H1 (cell line): ENCODE data around the gene SPPL3. TPM values are rescaled to one million over a fixed set of nuclear protein-coding genes. Genes with fewer than 3 reads are reported as not detected.

Experiments used
- CTCF ChIA-PET: fragments of 300-600 bp; sonication (Branson Sonifier 250); formaldehyde crosslinking; loops from one replicate; lab custom pipeline; 2021; ENCODE audit not compliant: partially characterized antibody; lab: Charles Lee
- POLR2A ChIA-PET: fragments of 300-600 bp; sonication (Branson Sonifier 250); formaldehyde crosslinking; loops from one replicate; lab custom pipeline; 2021; ENCODE audit warnings: inconsistent platforms; ENCODE audit not compliant: partially characterized antibody; lab: Charles Lee
- DNase-seq, 2 experiments: peaks; one replicate each; pipeline versions ENCODE4 v3.0.0 to v3.0.0-alpha.2; 2010 to 2022; ENCODE audit warnings: low spot score in 2 of 2, low read depth in 1 of 2, mixed read lengths in 1 of 2
- FAIRE-seq: peaks from 2 replicates; lab custom pipeline; 2011; peaks lifted over from hg19 to GRCh38; lab: Jason Lieb, UNC
- H2AFZ ChIP-seq: 2 replicates; pipeline ENCODE4 v1.8.1; 2012; ENCODE audit warnings: low read length, inconsistent platforms
- H2AK5ac ChIP-seq: 2 replicates; pipeline ENCODE4 v1.6.1; 2013; ENCODE audit warnings: low read depth, low read length
- H2BK120ac ChIP-seq: replicated peaks from 2 replicates; pipeline ENCODE3; 2013; ENCODE audit warnings: low read depth, low read length, inconsistent platforms
- H2BK12ac ChIP-seq: 2 replicates; pipeline ENCODE4 v1.6.1; 2013; ENCODE audit warnings: low read depth, low read length
- H2BK15ac ChIP-seq: 2 replicates; pipeline ENCODE4 v1.6.1; 2013; ENCODE audit warnings: low read length
- H2BK20ac ChIP-seq: 2 replicates; pipeline ENCODE4 v1.6.1; 2013; ENCODE audit warnings: low read length
- H2BK5ac ChIP-seq: 2 replicates; pipeline ENCODE4 v1.6.1; 2013; ENCODE audit warnings: low read depth, low read length
- H3K14ac ChIP-seq: 2 replicates; pipeline ENCODE4 v1.6.1; 2013; ENCODE audit warnings: inconsistent platforms; ENCODE audit not compliant: insufficient read length
- H3K18ac ChIP-seq: 2 replicates; pipeline ENCODE4 v1.6.1; 2013; ENCODE audit warnings: low read length; ENCODE audit errors: extremely low read depth
- H3K23ac ChIP-seq: 2 replicates; pipeline ENCODE4 v1.6.1; 2013; ENCODE audit warnings: inconsistent platforms; ENCODE audit not compliant: insufficient read length
- H3K23me2 ChIP-seq: 2 replicates; pipeline ENCODE4 v1.6.1; 2013; ENCODE audit warnings: low read depth, low read length
- H3K27ac ChIP-seq: 2 replicates; pipeline ENCODE4 v1.6.1; 2011; ENCODE audit warnings: low read depth, low read length, inconsistent platforms
- H3K27me3 ChIP-seq, 4 experiments: replicated peaks in 1 of 4; 1 replicate in 1 of 4; 2 replicates in 3 of 4; pipeline versions ENCODE4 v1.6.1 to v1.8.1; 2011 to 2013; ENCODE audit warnings: low read length in 3 of 4, mild to moderate bottlenecking in 3 of 4, inconsistent platforms in 2 of 4, mixed read lengths in 2 of 4, moderate library complexity in 1 of 4; ENCODE audit not compliant: control insufficient read depth in 3 of 4, insufficient read depth in 3 of 4; ENCODE audit errors: extremely low read depth in 1 of 4
- H3K36me3 ChIP-seq, 4 experiments: 2 replicates each; pipeline versions ENCODE4 v1.6.1 to v1.8.1; 2011 to 2013; ENCODE audit warnings: mild to moderate bottlenecking in 4 of 4, low read length in 3 of 4, moderate library complexity in 2 of 4, control low read depth in 1 of 4, inconsistent platforms in 1 of 4; ENCODE audit not compliant: insufficient read depth in 4 of 4, control insufficient read depth in 2 of 4
- H3K4ac ChIP-seq: replicated peaks from 2 replicates; pipeline ENCODE3; 2013; ENCODE audit warnings: low read length, low read depth, mixed read lengths, inconsistent platforms; ENCODE audit not compliant: insufficient read length
- H3K4me1 ChIP-seq, 4 experiments: replicated peaks in 1 of 4; 1 replicate in 1 of 4; 2 replicates in 3 of 4; pipeline versions ENCODE4 v1.6.1 to v1.8.1; 2011 to 2013; ENCODE audit warnings: low read length in 3 of 4, inconsistent platforms in 2 of 4, mixed read lengths in 1 of 4; ENCODE audit not compliant: insufficient read depth in 4 of 4, control insufficient read depth in 3 of 4
- H3K4me2 ChIP-seq, 2 experiments: 2 replicates each; pipeline versions ENCODE4 v1.6.1 to v1.8.1; 2011 to 2013; ENCODE audit warnings: low read depth in 2 of 2, low read length in 2 of 2, control low read depth in 1 of 2, inconsistent platforms in 1 of 2, mild to moderate bottlenecking in 1 of 2; ENCODE audit not compliant: insufficient read depth in 1 of 2
- H3K4me3 ChIP-seq, 4 experiments: fragments of 200-600, 300-600 bp in 1 of 4; sonication (generic), shearing (Covaris generic), sonication (Bioruptor Twin) in 1 of 4; 2 replicates each; pipeline versions ENCODE4 v1.5.1 to v1.8.1; 2011 to 2016; ENCODE audit warnings: low read length in 4 of 4, low read depth in 3 of 4, control low read depth in 2 of 4, inconsistent platforms in 2 of 4, mild to moderate bottlenecking in 2 of 4, mixed read lengths in 1 of 4, moderate library complexity in 1 of 4; ENCODE audit not compliant: insufficient read depth in 2 of 4; ENCODE audit errors: extremely low read depth in 1 of 4
- H3K56ac ChIP-seq: replicated peaks from 2 replicates; pipeline ENCODE3; 2013; ENCODE audit warnings: low read depth, mild to moderate bottlenecking, mixed read lengths, low read length, inconsistent platforms; ENCODE audit not compliant: insufficient read length
- H3K79me1 ChIP-seq: 2 replicates; pipeline ENCODE4 v1.6.1; 2013; ENCODE audit warnings: low read depth, low read length, control low read depth
- H3K79me2 ChIP-seq, 2 experiments: 2 replicates each; pipeline versions ENCODE4 v1.6.1 to v1.8.1; 2012 to 2013; ENCODE audit warnings: low read length in 2 of 2, mild to moderate bottlenecking in 2 of 2, inconsistent platforms in 1 of 2; ENCODE audit not compliant: insufficient read depth in 2 of 2, control insufficient read depth in 1 of 2
- H3K9ac ChIP-seq, 4 experiments: replicated peaks in 1 of 4; 1 replicate in 1 of 4; 2 replicates in 3 of 4; pipeline versions ENCODE4 v1.6.1 to v1.8.1; 2011 to 2013; ENCODE audit warnings: low read depth in 3 of 4, low read length in 3 of 4, control low read depth in 2 of 4, mild to moderate bottlenecking in 2 of 4, moderate library complexity in 2 of 4, inconsistent platforms in 1 of 4; ENCODE audit errors: extremely low read depth in 1 of 4
- H3K9me3 ChIP-seq, 2 experiments: 2 replicates each; pipeline versions ENCODE4 v1.6.1 to v1.8.1; 2012 to 2013; ENCODE audit warnings: mild to moderate bottlenecking in 2 of 2, moderate library complexity in 2 of 2, control low read depth in 1 of 2, inconsistent platforms in 1 of 2, low read depth in 1 of 2, low read length in 1 of 2, mixed read lengths in 1 of 2; ENCODE audit not compliant: insufficient read depth in 2 of 2
- H4K20me1 ChIP-seq, 2 experiments: replicated peaks in 1 of 2; 2 replicates each; pipeline versions ENCODE3 to v1.8.1; 2011 to 2013; ENCODE audit warnings: inconsistent platforms in 2 of 2, low read length in 2 of 2, mild to moderate bottlenecking in 1 of 2; ENCODE audit not compliant: insufficient read depth in 2 of 2, control insufficient read depth in 1 of 2
- H4K5ac ChIP-seq: 2 replicates; pipeline ENCODE4 v1.6.1; 2013; ENCODE audit warnings: low read length, low read depth, mixed read lengths, inconsistent platforms; ENCODE audit not compliant: insufficient read length
- H4K8ac ChIP-seq: 2 replicates; pipeline ENCODE4 v1.8.0; 2013; ENCODE audit warnings: mild to moderate bottlenecking, moderate library complexity, low read length, inconsistent platforms; ENCODE audit not compliant: insufficient read depth; ENCODE audit errors: extremely low read depth
- H4K91ac ChIP-seq: replicated peaks from 2 replicates; pipeline ENCODE3; 2013; ENCODE audit warnings: low read length, mixed read lengths, inconsistent platforms; ENCODE audit not compliant: insufficient read length
- ASH2L ChIP-seq: fragments of 200-600, 300-600 bp; sonication (generic); IDR thresholded peaks from one replicate; pipeline ENCODE4 v1.7.1; 2017; ENCODE audit warnings: low read length
- CHD1 ChIP-seq: IDR thresholded peaks from 2 replicates; pipeline ENCODE4 v1.6.1; 2012; ENCODE audit warnings: low read depth, low read length, improper control_type of control experiment
- CREB1 ChIP-seq: IDR thresholded peaks from 2 replicates; pipeline ENCODE4 v1.6.1; 2012; ENCODE audit warnings: inconsistent platforms
- CTBP2 ChIP-seq: IDR thresholded peaks from 2 replicates; pipeline ENCODE4 v1.7.0; 2011; ENCODE audit warnings: borderline replicate concordance, mild to moderate bottlenecking, moderate library complexity, mixed read lengths, low read length; ENCODE audit not compliant: insufficient read depth, insufficient read length
- E2F6 ChIP-seq: IDR thresholded peaks from 2 replicates; pipeline ENCODE4 v1.6.1; 2012; ENCODE audit warnings: inconsistent platforms
- EGR1 ChIP-seq: IDR thresholded peaks from 2 replicates; pipeline ENCODE4 v1.6.1; 2011; ENCODE audit warnings: low read depth, low read length, borderline replicate concordance
- FOSL1 ChIP-seq: IDR thresholded peaks from 2 replicates; pipeline ENCODE4 v1.6.1; 2011; ENCODE audit warnings: mild to moderate bottlenecking, low read depth, low read length, moderate library complexity; ENCODE audit not compliant: insufficient read depth
- JUN ChIP-seq: IDR thresholded peaks from 2 replicates; pipeline ENCODE4 v1.6.1; 2011; ENCODE audit warnings: low read depth, mild to moderate bottlenecking, improper control_type of control experiment, low read length
- RAD21 ChIP-seq, 2 experiments: IDR thresholded peaks in 1 of 2; conservative IDR thresholded peaks in 1 of 2; 2 replicates each; pipeline ENCODE4 v1.6.1; 2011; ENCODE audit warnings: low read depth in 2 of 2, low read length in 2 of 2, improper control_type of control experiment in 1 of 2, inconsistent platforms in 1 of 2, mild to moderate bottlenecking in 1 of 2, moderate library complexity in 1 of 2
- RBBP5 ChIP-seq: IDR thresholded peaks from 2 replicates; pipeline ENCODE4 v1.7.1; 2012; ENCODE audit warnings: low read depth, mild to moderate bottlenecking, inconsistent platforms, low read length, moderate library complexity, borderline replicate concordance
- SP2 ChIP-seq: IDR thresholded peaks from 2 replicates; pipeline ENCODE4 v1.6.1; 2012; ENCODE audit warnings: mild to moderate bottlenecking, low read length, inconsistent platforms
- SRF ChIP-seq: IDR thresholded peaks from 2 replicates; pipeline ENCODE4 v1.6.1; 2011; ENCODE audit warnings: mild to moderate bottlenecking, low read depth, low read length, moderate library complexity
- USF2 ChIP-seq: IDR thresholded peaks from 2 replicates; pipeline ENCODE4 v1.6.1; 2011; ENCODE audit warnings: low read length, improper control_type of control experiment
- polyA plus RNA-seq, 7 experiments: library from polyadenylated mRNA; depleted of rRNA in 3 of 7; stranded (reverse) in 5 of 7; unstranded in 2 of 7; fragments of >200 nt in 5 of 7; fragments of 200-250 nt in 2 of 7; gene quantifications; 1 replicate in 5 of 7; 2 replicates in 1 of 7; 4 replicates in 1 of 7; pipeline versions ENCODE4 v1.2.1 to v1.2.3, GENCODE V29; 2011 to 2013; ENCODE audit warnings: missing spikeins in 2 of 7, mixed read lengths in 2 of 7
- total RNA-seq: library from RNA; stranded (reverse); fragmentation: NEBNext Ultra II Directional; extraction: Animal tissue kit (Norgen Biotek cat#: 25700); gene quantifications from 2 replicates; pipeline ENCODE4 v1.2.1, GENCODE V29; 2021

Gene SPPL3
- total and polyA plus RNA-seq, 2 of the 8 experiments (the other 6 are each of a cell fraction or from before 2014, with no cell fraction given), result 27.3 to 48.4 TPM

GRCh38 chr12:120846721-120847120 lies 57.4 kb downstream of the SPPL3 start:
- no peak overlapping the region for H3K4me2 ChIP-seq
- H3K23ac ChIP-seq, result no peak overlapping the region
- no peaks in the 10 kb centered on the region for H3K23me2 ChIP-seq
- H4K91ac ChIP-seq, result no peak overlapping the region
- no peak overlapping the region for H3K18ac ChIP-seq
- H2BK12ac ChIP-seq, result no peak overlapping the region
- H4K5ac ChIP-seq, result no peak overlapping the region
- no peak overlapping the region for H3K4me3 ChIP-seq
- FAIRE-seq (no peak), DNase-seq (no peak)
- H2BK120ac ChIP-seq, result no peak overlapping the region
- peaks cover 6% of the 10 kb centered on the region; the same call in 1 of the 2 replicates for H3K79me1 ChIP-seq
- H3K27me3 ChIP-seq, result no peaks in the 10 kb centered on the region
- H3K27ac ChIP-seq, result no peak overlapping the region
- H2BK5ac ChIP-seq, result no peak overlapping the region
- H3K56ac ChIP-seq, result no peak overlapping the region
- no peak overlapping the region for H2AK5ac ChIP-seq
- H2BK20ac ChIP-seq, result no peak overlapping the region
- H3K36me3 ChIP-seq, result no peaks in the 10 kb centered on the region
- peaks cover 0 to 24% of the 10 kb centered on the region in 2 experiments; a peak in 3 of 4 replicates for H3K79me2 ChIP-seq
- CTCF ChIA-PET, result interaction anchor here (0.6 to 2.7 kb wide), 5 partner anchors 10 to 1078 kb away, joined by 3 to 8 read pairs (median 3); no protein-coding TSS in a partner anchor
- H4K20me1 ChIP-seq, result peaks cover 0 to 7% of the 10 kb centered on the region in 2 experiments
- no peak overlapping the region for H2BK15ac ChIP-seq
- no peak for TF ChIP-seq CREB1
- TF ChIP-seq E2F6, result no peak
- TF ChIP-seq FOSL1, result no peak
- no peak for TF ChIP-seq SRF
- no peak for TF ChIP-seq RBBP5
- no peak for TF ChIP-seq USF2
- no peak for TF ChIP-seq SP2
- no peak for TF ChIP-seq RAD21 (IDR thresholded peaks at IDR 0.05 in 1 of 2, conservative IDR thresholded peaks at IDR 0.05 in 1 of 2; ENCODE audit: low read depth in 2 of 2, low read length in 2 of 2)
- TF ChIP-seq CHD1, result no peak
- no peak for TF ChIP-seq JUN
- no peak for TF ChIP-seq ASH2L
- TF ChIP-seq EGR1, result no peak
- TF ChIP-seq CTBP2, result no peak
- no peak overlapping the region for H2AFZ ChIP-seq
- no peak overlapping the region for H3K9ac ChIP-seq
- H3K4me1 ChIP-seq, result no peaks in the 10 kb centered on the region; a peak in 1 of 7 replicates
- H3K14ac ChIP-seq, result no peak overlapping the region
- no peaks in the 10 kb centered on the region for H3K9me3 ChIP-seq
- POLR2A ChIA-PET, result interaction anchor here (1.0 to 1.5 kb wide), 2 partner anchors 8 to 56 kb away, joined by 3 to 4 read pairs; no protein-coding TSS in a partner anchor
- no peak overlapping the region for H3K4ac ChIP-seq
- no peak overlapping the region for H4K8ac ChIP-seq
